Activated CD8-positive, alpha-beta memory T cell treated with anti-CD3 and anti-CD28 coated beads, Interleukin-2, amount 50 U/mL, for 24 hours (primary cell): ENCODE results near the gene GSC.
"Not testable (repeated sequence)": the region's sequence is repeated elsewhere in the genome, so short reads cannot be mapped to it uniquely, and the experiment has no call there.

Source experiments
- DNase-seq: peaks from one replicate; pipeline ENCODE4 v3.0.0-alpha.2; 2020; ENCODE audit errors: extremely low read depth

Gene GSC

DNA sequence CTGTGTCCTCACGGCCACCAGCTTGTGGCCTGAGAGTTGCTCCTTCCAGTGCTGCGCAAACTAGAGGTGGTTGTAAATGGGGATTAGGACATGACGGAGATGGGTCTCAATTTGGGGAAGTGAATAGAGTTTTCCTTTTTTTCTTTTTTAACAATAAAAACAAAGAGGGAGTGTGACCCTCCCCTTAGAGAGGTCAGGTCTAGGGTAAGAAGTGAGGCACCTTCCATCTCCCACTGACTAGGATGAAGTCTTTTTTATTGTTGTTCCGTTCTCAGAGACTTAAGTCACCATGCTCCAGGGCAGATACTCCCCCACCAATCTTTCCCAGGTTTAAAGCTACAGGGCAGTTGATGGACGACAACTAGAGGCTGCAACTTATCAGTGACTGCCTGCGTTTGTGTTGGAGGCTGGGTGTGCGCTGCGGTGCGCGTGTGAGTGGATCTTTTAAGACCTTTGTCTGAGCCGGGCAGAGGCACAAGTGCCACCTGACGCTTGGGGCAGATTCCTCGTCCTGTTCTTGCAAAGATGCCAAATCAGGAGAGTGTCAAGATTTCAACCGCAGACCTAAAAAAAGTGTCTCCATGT lies 2.1 kb upstream of the GSC start:
- no peak for DNase-seq

DNA sequence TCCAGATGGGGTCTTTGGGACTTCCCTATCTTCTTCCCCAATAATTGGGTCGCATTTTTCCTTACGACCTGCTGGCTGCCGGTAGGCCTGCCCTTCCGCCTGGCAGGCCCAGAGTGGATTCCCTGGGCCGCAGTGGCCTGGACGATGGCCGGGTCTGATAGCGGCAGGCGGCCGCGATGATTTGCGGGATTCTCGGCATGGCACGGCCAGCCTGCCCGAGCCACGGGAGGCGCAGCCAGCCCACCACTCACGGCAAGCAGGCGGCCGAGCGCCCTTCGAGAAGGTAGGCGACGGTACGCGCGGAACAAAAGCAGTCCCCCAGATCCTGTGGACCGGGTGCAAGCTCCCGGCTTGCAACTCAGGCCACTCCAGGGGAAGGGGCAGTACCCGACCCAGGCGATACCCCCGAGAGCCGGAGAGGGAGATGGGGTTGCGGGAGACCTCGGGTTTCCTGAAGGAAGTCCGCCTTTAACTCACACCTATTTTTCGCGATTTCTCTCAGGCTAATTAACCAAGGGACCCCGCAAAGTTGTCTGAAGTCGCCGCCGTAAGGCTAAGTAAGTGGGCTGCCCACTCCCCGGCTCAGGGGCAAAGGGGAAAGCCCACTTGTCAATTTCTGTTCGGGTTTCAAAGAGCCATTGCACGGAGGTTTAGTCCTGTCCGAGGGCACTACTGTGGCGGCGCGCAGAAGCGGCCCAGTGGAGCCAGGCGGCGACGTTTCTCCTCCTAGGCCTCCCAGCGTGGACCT lies 1.4 kb upstream of the GSC start:
- DNase-seq, result no peak

DNA sequence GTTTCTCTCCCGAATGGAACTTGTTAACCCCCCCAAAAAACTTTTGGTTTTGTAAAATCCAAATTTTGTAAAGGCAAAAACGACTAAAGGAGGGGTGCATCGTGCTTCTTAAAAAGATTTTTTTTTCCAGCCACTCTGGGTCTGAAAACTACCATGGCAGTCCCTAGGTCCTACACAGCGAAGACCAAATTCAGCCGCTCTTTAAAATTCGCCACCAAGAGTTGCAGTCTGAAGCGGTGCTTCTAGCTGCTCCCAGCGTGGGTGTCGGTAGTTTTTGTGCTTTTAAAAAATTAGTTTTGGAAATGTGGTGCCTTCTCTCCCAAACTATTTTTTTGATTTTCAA lies 873 bp upstream of the GSC start:
- no peak for DNase-seq

DNA sequence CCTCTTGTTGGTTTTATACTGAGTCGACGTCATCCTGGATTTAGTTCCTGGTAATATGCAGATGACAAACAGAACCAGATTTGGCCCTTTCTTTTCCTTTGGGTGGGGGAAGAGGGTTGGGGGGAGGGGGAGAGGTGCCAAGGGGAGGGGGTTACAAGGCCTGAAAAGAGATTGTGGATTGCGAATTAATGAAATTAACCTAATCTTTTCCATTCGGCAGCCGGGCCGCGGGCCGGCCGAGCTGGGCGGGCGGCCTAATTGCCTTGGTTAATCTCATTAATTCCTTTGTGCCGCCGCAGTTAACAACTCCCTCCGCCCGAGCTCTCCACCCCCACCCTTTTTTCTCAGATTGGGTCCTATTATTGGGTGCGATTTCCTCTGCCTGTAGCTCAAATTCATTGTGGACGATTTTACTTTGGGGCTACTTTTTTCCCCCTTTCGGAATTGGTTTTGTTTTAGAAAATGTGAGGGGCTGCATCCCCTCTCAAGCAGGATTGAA lies 387 bp upstream of the GSC start:
- no peak for DNase-seq

DNA sequence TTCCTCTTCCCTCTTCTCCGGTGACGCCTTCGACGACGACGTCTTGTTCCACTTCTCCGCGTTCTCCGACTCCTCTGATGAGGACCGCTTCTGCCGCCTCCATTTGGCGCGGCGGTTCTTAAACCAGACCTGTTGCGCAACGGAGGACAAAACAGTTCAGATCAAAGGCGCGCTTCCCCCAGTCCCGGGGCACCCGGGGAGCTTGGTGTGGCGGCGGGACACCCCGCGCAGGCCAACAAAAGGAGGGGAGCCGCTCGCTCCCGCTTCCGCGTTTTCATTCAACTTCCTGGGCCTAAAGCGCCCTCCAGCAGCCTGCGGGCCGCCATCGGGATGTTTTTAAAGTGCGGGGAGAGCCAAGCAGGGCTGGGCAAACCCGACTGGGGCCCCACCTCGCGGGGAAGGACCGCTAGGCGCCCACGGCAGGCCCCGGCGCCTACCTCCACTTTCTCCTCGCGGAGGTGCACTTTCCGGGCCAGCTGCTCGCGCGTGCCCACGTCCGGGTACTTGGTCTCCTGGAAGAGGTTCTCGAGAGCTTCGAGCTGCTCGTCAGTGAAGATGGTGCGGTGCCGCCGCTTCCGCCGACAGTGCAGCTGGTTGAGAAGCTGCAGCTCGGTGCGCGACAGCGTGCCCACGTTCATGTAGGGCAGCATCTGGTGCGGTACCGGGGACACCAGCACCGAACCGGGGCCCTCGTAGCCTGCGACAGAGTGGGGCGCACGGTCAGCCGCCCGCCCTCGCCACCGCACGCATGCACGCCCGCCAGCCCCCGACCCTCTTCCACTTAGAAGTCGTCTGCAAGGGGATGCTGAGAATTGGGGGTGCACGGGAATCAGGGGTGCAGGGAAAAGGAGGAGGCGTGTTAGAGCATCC lies 1.2 kb downstream of the GSC start:
- no peak for DNase-seq

DNA sequence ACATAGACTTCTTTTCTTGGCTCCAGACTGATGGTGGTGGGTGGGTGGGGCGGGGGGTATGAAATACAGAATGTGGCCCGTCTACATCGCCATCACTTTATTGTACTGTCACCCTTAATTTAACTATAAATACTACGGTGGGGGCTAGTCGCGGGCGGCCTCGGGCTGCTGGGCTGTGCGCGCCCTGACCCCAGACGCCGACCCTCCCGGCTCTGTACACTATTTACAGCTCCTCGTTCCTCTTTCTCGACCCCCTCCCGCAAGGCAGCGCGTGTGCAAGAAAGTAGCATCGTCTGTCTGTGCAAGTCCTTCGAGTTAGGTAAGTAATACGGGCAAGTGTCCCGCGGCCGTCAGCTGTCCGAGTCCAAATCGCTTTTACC lies 1.8 kb downstream of the GSC start:
- no peak for DNase-seq

DNA sequence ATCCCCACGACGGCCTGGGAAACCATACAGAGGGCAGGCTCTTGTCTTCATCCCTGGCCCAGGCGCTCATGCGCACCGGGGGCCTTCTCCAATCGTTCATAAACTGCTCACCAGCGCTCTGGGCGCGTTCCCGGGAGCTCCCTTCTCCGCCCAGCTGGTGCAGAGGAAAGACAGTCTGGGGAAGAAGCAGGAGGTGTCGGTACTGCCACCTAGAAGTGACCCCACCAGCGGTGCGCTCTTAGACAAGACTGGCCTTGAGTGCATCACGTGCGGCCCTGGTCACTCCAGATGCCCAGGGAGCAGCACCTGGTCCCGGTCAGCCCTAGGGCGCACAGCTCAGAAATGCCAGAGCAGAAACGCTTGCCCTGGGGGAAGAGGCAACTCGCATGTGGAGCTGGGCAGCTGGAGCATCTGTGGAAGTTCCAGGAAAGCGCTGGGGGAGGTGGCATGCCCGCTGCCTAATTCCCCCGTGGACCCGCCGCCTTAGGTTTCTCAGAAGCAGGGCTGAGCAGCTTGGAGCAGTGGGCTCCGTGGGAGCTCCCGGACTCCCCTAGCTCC lies 2.5 kb downstream of the GSC start:
- DNase-seq, result no peak

DNA sequence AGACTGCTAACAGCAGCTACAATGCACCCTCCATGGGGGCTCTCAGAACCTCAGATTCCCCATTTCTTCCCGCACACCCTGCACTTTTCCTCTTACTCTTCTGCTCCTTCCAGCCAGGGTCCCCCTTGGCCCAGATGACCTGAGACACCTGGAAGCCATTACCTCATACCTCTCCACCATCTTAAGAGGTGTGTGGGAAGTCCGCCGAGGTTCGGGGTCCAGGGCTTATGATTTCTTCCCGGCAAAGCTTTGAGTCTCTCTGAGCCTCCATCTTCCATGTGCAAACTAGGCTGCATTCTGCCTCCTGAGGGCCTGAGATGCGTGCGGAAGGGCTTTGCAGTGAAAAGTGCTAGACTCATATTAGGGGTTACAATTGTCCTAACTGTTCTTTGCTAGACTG lies 5.3 kb downstream of the GSC start:
- no peak for DNase-seq

DNA sequence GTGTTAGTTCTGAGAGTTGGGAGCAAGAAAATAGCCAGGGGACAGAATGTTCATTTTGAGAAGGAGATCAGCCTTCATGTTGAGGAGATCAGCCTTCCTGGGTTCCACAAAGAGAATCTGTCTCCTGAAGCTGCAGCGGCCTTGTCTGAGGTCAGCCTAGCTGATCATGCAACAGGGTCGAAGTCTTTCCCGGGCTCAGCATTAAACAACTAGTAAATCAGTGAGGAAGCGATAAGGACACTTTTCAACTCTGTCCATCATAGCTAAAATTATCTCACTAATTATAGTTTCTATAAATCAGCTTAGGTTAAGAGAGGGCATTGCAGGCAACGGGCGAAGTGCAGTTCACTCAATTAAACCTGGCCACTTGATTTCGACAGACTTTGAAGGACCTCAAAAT lies 7.5 kb downstream of the GSC start:
- no peak for DNase-seq

DNA sequence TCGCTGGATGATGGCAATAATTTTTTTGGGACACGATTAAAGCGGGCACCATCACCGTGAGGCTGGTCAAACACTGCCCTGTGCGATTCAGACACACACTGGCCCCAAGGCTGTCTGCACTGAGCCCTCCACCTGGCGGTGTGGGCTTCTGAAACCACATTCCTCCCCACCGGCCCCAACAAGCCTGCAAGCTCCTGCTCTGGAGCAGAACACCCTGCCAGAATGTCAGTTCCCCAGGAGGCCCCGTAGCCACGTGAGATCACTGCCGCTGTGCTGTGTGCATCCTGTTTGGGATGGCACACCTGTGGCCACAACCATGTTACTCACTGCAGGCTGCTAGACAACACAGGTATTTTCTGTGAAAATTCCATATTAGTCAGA lies 7.9 kb downstream of the GSC start:
- DNase-seq, result no peak

DNA sequence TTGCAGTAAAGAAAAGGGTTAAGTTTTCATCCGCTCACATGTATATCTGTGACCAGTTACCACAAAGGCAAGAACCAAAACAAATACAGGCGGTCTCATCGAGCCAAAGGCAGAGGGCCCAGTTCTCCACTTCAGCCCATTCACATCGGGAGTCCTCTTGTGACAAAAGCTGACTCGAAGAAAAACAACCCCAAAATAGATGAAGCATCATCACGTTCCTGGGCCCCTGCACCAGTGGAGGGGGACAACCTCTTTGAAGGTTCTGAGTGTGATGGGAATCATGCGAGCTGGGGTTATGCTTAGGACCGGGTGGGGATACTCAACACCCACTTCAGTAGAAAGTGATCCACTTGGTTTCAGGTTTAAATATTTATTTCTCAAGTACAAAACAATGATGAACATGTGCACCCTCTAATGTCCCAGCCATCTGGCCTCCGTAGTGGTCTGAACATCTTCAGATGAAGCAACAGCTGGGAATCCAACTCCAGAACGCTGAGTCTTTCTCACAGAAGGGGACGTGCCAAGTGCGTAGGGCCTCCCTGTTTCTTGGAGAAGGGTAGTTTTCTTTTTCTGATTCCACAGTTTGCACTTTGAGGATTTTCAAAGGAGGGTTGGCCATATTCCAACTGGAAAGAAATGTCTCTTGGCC lies 8.4 kb downstream of the GSC start:
- DNase-seq, result no peak

DNA sequence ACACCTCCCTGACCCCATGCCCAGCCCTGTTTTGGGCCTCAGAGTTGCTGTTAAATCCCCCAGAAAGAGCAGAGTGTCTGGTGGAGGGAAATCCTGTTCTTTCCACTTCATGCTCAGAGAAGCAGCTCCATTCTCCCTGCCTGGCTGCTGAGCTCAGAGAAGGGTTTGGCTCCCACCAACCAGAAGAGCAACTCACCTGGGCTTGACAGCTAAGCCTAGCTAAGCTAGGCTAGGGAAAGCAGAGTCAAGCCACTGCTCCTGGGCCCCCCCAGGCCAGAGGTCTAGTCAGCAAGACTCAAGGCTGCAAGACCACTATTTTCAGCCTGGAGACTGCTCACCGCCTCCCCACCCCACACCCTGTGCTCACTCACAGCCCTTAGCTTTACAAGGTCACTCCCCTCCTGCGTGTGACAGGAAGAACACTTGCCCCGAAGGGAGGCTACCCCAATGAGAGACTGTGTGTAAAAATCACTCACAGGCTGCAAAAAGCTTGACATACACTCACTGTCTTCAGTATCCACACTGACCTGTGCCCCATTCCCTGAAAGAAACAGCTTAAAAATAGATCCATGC lies 13.5 kb downstream of the GSC start:
- DNase-seq, result no peak

DNA sequence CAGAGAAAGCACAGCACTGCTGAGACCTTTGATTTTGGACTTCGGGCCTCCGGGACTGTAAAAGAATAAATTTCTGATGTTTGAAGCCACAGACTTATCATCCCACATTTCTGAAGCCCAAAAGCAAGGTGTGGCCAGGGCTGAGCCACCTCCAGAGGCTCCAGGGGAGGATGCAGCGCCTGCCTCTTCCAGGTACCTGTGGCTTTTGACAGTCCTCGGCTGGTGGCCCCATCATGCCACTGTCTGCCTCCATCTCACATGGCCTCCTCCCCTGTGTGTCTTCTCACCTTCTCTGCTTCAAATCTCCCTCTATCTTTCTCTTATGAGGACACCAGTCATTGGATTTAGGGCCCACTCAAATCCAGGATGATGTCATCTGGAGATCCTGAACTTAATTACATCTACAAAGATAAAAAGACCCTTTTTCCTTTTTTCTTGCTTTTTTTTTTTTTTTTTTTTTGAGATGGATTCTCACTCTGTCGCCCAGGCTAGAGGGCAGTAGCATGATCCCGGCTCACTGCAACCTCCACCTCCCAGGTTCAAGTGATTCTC lies 15.4 kb downstream of the GSC start:
- no peak for DNase-seq

DNA sequence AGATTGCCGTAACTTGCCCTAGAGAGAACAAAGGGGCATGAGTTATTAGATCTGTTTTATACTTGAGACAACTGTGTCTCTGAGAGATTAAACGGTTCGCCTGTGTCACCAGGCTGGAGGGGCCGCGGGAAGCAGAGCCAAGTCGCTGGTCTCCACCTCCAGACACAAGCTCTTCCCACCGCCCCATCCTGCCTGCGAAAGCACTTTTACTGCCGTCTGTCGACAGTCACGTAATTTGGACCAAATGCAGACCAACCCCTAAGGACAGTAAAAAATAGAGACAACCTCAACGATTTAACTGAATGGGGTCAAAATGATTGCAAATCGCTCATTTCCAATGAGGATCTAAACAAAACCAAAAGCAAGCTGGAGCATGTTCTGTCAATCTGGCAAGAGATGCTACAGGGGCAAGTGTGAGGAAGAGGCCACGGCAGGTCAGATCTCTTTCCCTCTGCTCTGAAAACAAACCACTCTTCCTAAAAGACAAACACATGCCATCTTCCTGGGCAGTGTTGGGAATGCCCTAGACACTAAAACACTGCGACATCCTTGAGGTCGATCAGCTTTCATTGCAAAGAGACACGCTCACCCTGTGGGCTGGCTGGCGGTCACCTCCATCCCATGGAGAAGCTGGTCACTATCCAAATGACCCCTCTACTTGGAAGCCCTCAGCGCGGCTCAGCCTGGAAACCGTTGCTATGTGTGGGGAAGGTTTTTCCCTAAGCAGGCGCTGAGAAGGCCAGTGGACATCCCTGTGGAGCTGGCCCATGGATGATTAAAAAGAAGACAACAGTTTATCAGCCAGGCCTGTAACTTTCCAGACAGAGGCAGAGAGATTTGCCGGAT lies 17.1 kb downstream of the GSC start:
- DNase-seq, result no peak

DNA sequence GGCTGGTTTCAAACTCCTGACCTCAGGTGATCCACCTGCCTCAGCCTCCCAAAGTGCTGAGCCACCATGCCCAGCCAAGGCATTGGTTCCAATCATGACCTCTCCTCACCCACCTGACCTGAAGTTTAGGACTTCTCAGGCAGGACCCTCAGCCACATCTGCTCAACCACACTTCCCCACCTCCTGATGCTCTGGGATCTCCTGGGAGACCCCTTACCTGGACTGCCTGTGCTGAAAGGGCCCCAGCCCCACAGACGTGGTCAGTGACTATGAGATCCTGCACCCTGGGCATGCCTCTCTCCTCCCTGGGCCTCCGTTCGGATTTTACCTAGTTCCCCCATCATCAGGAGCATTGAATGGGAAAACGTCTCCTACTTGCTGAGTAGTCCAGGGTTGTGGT lies 18.0 kb downstream of the GSC start:
- DNase-seq, result no peak

DNA sequence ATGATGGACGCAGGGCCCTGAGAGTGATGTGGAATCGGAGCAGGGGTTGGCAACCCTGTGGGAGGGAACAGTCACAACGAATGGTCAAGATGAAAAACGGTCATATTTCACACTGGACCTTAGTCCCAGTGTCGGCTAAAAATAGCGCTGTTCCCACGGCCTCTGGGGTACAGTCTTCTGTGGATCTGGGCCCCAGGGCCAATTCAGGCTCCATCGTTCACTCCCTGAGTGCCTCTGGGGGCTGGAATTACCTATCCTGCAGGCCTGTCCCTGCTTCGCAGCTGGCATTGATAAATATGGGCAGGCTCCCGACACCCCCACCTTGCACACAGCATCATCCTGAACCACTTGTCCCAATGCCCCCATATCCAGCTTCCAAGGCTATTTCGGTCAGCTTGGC lies 18.6 kb downstream of the GSC start:
- DNase-seq, result no peak

DNA sequence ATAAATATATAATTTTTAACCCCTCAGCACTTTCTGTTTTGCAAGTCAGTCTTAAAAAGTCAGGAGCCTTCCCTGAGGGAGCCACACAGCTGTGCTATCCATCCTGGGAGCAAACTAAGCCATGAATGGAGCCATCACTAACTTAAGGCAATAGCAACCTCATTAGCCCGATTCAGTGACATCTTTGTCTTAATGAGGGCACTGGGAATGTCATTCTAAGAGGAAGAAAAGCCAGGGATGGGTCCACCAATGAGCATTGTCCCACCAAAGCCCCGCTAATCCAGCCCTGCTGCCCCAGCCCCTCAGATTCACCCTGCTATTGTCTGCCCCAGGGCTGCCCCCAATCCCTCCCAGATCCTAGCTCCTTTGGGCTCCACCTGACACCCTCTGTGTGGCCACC lies 19.5 kb downstream of the GSC start:
- DNase-seq, result no peak

DNA sequence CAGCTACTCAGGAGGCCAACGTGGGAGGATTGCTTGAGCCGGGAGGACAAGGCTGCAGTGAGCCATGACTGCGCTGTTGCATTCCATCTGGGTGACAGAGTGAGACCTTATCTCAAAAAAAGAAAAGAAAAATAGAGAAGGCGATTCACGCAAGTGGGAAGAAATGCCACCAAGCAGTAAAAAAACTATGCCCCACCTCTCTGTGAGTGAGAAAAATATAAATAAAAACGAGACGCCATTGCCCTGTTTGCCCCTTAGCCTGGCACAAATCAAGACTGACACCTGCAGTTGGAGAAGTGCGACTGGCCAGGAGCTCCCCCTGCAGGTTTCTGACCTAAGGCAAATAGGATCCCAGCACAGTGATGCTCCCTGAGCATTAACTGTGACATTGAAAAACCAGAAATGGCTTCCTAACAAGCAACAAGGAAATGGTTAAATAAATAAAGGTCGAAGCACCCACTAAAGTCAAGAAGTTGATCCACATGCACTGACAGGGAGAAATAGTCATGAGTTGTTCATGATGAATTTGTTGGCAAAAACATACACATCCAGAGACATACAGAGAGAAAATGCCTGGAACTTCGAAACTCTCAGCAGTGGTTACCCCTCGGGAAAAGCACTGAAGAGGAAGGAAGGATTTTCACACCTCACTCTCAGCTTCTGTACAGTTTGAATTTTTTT lies 21.1 kb downstream of the GSC start:
- DNase-seq, result no peak

DNA sequence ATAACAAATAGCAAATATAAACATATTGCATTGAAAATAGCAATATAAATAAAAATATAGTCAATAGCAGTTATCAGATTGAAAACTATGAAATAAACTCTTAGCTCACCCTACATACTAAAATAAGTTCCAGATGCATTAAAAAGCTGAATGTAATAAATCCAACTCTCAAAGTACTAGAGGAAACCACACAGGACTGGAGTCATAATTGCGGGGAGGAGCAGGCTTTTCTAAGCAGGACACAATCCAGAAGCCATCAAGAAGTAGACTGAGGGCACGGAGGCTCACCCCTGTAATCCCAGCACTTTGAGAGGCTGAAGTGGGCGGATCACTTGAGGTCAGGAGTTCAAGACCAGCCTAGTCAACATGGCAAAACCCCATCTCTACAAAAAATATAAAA lies 22.2 kb downstream of the GSC start:
- DNase-seq, result no peak

DNA sequence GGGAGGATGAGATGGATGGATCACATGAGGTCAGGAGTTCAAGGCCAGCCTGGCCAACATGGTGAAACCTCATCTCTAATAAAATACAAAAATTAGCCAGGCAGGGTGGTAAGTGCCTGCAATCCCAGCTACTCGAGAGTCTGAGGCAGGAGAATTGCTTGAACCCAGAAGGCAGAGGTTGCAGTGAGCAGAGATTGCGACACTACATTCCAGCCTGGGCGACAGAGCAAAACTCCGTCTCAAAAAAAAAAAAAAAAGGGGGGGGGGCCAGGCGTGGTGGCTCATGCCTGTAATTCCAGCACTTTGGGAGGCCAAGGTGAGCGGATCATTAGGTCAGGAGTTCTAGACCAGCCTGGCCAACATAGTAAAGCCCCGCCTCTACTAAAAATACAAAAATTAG lies 22.8 kb downstream of the GSC start:
- not testable (repeated sequence) for DNase-seq
